ENCODE measurements around the gene TNFRSF1B. TPM values are rescaled to one million over a fixed set of nuclear protein-coding genes. Genes with fewer than 3 reads are reported as not detected.
A peak's percentile ranks its signal among the peaks of the same experiment; 100 is the strongest.

Gene TNFRSF1B
- total RNA-seq, 1 donor from 2014 or later, result 3.3 TPM

- H3K4me1 Mint-ChIP-seq (ENCODE audit: unreplicated experiment), result peaks cover 9% of the 10 kb centered on the region
- peaks cover 18% of the 10 kb centered on the region for H3K27me3 Mint-ChIP-seq
- no peaks in the 10 kb centered on the region for H3K9me3 Mint-ChIP-seq
- no peak overlapping the region for H3K27ac Mint-ChIP-seq
- no peak for DNase-seq (ENCODE audit: extremely low spot score, unreplicated experiment)
- H3K36me3 Mint-ChIP-seq, result no peaks in the 10 kb centered on the region
- H3K4me3 Mint-ChIP-seq, result no peak overlapping the region
- TF ChIP-seq CTCF (conservative IDR thresholded peaks at IDR 0.05), result no peak
Measured at GRCh38 chr1:12191242-12192032, 24.6 kb downstream of the TNFRSF1B start.

GRCh38 chr1:12194666-12195216, 27.9 kb downstream of the TNFRSF1B start:
- Mint-ChIP-seq H3K4me3 (no peak overlapping the region), H3K27me3 (peaks cover 15% of the 10 kb centered on the region), H3K36me3 (no peaks in the 10 kb centered on the region), H3K27ac (no peak overlapping the region), H3K9me3 (no peaks in the 10 kb centered on the region), H3K4me1 (ENCODE audit: unreplicated experiment) (peaks cover 5% of the 10 kb centered on the region)
- TF ChIP-seq CTCF (conservative IDR thresholded peaks at IDR 0.05), result no peak
- no peak for DNase-seq (ENCODE audit: extremely low spot score, unreplicated experiment)

- H3K4me3 Mint-ChIP-seq, result no peak overlapping the region
- no peaks in the 10 kb centered on the region for H3K9me3 Mint-ChIP-seq
- peaks cover 5% of the 10 kb centered on the region for H3K4me1 Mint-ChIP-seq (ENCODE audit: unreplicated experiment)
- H3K36me3 Mint-ChIP-seq, result no peaks in the 10 kb centered on the region
- peaks cover 14% of the 10 kb centered on the region for H3K27me3 Mint-ChIP-seq
- no peak for TF ChIP-seq CTCF (conservative IDR thresholded peaks at IDR 0.05)
- no peak overlapping the region for H3K27ac Mint-ChIP-seq
- DNase-seq (ENCODE audit: extremely low spot score, unreplicated experiment), result no peak
Measured at GRCh38 chr1:12195416-12195815, 28.6 kb downstream of the TNFRSF1B start.

GRCh38 chr1:12196641-12197482, 30.1 kb downstream of the TNFRSF1B start:
- Mint-ChIP-seq H3K36me3 (no peaks in the 10 kb centered on the region), H3K4me1 (ENCODE audit: unreplicated experiment) (peaks cover 5% of the 10 kb centered on the region), H3K9me3 (no peaks in the 10 kb centered on the region), H3K27ac (no peak overlapping the region), H3K27me3 (peaks cover 12% of the 10 kb centered on the region), H3K4me3 (no peak overlapping the region)
- DNase-seq (ENCODE audit: extremely low spot score, unreplicated experiment), result no peak
- peak; percentile 59 for TF ChIP-seq CTCF (conservative IDR thresholded peaks at IDR 0.05)

- Mint-ChIP-seq H3K27ac (no peak overlapping the region), H3K27me3 (peaks cover 12% of the 10 kb centered on the region), H3K9me3 (no peaks in the 10 kb centered on the region), H3K4me1 (ENCODE audit: unreplicated experiment) (peaks cover 5% of the 10 kb centered on the region), H3K36me3 (no peaks in the 10 kb centered on the region), H3K4me3 (no peak overlapping the region)
- no peak for TF ChIP-seq CTCF (conservative IDR thresholded peaks at IDR 0.05)
- DNase-seq (ENCODE audit: extremely low spot score, unreplicated experiment), result no peak
Measured at GRCh38 chr1:12197483-12197880, 30.7 kb downstream of the TNFRSF1B start.

Data from type B pancreatic cell (in vitro differentiated cells).